ENCODE data around the gene FGA. TPM values are rescaled to one million over a fixed set of nuclear protein-coding genes. Genes with fewer than 3 reads are reported as not detected.
"Not testable (repeated sequence)": the region's sequence is repeated elsewhere in the genome, so short reads cannot be mapped to it uniquely, and the experiment has no call there.

Gene FGA
- total RNA-seq, 2 donors from 2014 or later = not detected

- H3K9me3 Mint-ChIP-seq = no peaks in the 10 kb centered on the region
- H3K36me3 Mint-ChIP-seq = peaks cover 0 to 6% of the 10 kb centered on the region in 2 donors
- ATAC-seq = no peak
- H3K27ac Mint-ChIP-seq = no peak within 1 kb of the TSS
- no peak for DNase-seq (ENCODE audit: low spot score in 2 of 2)
These were observed 22.2 kb upstream of the FGA start, which contains the start of gene FGG for GRCh38 chr4:154612472-154613414. Gene FGG (minus strand): TSS chr4:154612656. CDS start chr4:154612609, 47 bp downstream.

GRCh38 chr4:154611833-154612232 lies 21.3 kb upstream of the FGA start:
- no peak for DNase-seq (ENCODE audit: low spot score in 2 of 2)
- H3K9me3 Mint-ChIP-seq = no peaks in the 10 kb centered on the region
- peaks cover 0 to under 1% of the 10 kb centered on the region in 2 donors for H3K36me3 Mint-ChIP-seq
- ATAC-seq = no peak
- H3K27ac Mint-ChIP-seq = no peak overlapping the region

DNA sequence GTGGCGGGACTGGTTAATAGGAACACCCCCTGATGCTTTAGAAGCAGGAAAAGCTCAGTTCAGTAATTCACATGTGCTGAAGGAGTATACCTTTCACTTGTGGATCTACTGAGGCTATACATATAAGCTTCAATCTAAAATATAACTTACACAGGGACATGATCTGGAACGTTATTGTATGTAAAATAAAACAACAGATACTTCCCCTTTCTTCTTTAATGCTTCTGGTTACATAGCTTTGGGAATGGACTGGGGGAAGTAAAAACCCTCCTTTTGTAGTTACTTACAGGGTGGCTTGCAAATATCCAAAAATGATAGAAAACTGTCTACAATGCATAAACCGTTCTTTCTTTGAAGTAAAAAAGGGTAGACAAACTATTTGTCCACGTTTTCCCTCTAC lies 20.0 kb upstream of the FGA start:
- no peak overlapping the region for H3K27ac Mint-ChIP-seq
- H3K9me3 Mint-ChIP-seq = no peaks in the 10 kb centered on the region
- no peak for ATAC-seq
- no peaks in the 10 kb centered on the region for H3K36me3 Mint-ChIP-seq
- no peak for DNase-seq (ENCODE audit: low spot score in 2 of 2)

DNA sequence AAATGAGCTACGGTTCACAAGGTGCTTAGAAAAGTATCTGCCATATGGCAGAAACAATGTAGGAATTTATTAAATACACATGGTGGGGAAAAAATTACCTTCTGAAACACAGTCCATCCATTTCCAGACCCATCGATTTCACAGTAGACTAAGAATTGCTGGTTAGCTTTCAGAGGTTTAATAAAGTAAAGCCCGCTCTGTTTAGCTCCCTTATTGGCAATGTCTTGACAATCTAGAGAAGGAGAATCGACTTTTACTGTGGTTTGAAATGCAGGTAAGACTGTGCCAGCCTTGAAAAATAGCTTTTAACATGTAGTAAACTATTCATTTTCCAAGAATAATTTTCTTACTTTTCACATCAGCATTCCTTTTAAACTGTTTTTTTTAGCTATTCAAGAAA lies 19.0 kb upstream of the FGA start:
- H3K36me3 Mint-ChIP-seq = no peaks in the 10 kb centered on the region
- ATAC-seq (no peak), DNase-seq (ENCODE audit: low spot score in 2 of 2) (no peak)
- H3K27ac Mint-ChIP-seq = no peak overlapping the region
- H3K9me3 Mint-ChIP-seq = no peaks in the 10 kb centered on the region

DNA sequence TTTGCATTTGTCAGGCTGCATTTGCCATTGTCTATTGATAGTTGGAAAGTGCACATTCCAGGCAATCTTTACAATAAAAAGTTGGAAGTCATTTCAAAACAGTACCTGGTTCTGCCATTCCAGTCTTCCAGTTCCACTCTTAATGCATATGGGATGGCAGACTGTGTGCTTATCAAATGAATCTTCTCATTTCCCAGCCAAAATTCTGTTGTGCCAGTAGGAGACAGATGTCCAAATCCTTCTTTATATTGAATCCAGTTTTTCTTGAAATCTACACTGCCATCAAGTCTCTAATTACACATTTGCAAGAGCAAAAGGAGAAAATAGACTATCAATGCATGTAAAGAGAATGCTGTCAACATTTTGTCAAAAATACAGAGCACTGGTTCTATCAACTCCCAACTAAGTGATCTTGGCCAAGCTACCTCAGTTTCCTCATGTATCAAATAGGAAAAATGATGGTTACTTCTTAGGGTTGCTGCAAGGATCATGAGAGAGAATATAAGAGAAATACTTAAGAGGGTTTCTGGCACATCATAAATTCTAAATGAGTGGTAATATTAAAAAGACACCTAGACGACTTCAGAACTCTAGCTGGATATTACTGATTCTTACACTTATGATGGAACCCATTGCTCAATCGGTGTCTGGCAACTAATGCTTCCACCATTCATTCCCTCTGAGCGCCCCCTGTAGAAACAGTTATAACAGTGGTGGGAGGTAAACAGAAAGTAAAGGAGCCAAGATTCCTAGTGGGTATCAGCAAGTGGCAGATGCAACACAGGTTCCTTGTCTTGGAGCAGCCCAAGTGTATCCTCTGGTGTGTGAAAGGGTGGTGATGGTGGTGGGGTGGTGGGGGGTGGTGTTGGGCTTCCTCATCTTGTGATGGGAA lies 18.1 kb upstream of the FGA start:
- no peak for ATAC-seq
- no peak for DNase-seq (ENCODE audit: low spot score in 2 of 2)
- Mint-ChIP-seq H3K27ac (no peak overlapping the region), H3K36me3 (no peaks in the 10 kb centered on the region), H3K9me3 (no peaks in the 10 kb centered on the region)

DNA sequence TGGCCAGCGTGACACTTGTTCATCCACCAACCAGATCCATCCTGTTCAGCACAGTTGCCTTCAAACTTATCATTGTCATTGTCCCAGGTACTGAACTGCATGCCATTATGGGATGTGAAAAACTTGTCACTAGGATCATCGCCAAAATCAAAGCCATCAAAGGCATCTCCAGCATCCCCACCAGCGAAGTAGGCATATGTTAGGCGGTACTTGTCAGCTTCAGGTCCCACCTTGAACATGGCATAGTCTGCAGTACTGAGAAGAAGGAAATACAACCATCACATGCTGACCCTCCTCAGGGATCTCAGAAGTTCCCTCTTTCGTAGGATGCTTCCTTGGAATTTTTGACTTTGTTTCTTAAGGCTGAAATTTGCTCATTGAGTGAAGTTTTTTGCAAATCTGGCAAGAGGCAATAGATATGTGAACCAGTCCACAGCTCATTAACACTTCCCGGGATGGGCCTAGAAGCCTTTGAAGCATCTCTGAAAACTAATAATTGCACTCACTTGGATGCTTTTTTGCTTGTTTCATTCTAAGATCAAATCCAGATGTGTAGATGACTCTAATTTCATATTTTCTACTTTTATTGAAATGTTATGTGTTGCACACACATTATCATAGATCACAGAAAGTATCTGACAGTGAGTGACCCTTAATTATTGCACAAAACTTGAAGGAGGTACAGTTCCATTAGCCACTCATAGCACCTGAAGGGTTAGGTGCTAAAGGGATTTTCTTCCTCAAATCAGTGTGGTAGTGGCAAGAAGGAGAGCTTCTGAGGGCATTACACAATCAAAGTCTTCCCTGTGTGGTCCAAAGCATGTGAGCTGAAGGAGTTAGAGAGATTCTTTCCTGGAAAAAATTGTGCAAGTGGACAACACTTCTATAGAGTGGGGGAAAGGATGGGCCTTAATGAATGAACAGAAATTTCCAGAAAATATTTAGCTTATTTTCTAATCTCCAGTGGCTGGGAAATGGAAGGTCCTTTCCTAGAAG lies 16.5 kb upstream of the FGA start:
- Mint-ChIP-seq H3K9me3 (no peaks in the 10 kb centered on the region), H3K27ac (no peak overlapping the region), H3K36me3 (no peaks in the 10 kb centered on the region)
- ATAC-seq = no peak
- DNase-seq (ENCODE audit: low spot score in 2 of 2) = no peak

DNA sequence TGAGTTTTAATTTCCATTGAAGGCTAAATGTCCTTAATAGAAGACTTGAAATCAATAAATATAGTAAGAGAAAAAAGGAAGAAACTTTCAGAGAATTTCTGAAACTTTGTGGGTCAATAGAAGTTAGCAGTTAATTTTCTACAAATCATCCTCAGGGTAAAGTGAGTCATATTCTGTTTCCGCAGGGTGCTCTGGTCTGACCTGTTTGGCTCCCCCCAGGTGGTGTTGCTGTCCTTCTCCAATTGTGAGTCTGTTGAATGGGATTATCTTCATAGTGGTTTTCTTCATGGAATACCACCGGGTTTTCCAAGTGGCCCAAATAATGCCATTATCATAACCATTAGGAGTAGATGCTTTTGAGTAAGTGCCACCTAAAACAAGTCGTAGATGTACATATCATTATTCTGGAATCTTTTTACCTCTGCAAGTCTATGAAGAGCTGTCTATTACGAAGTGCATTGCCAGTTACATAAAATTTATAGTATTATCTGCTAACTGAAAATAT lies 14.2 kb upstream of the FGA start:
- no peak for ATAC-seq
- DNase-seq (ENCODE audit: low spot score in 2 of 2) = no peak
- H3K9me3 Mint-ChIP-seq = no peaks in the 10 kb centered on the region
- H3K36me3 Mint-ChIP-seq = no peaks in the 10 kb centered on the region
- no peak overlapping the region for H3K27ac Mint-ChIP-seq

DNA sequence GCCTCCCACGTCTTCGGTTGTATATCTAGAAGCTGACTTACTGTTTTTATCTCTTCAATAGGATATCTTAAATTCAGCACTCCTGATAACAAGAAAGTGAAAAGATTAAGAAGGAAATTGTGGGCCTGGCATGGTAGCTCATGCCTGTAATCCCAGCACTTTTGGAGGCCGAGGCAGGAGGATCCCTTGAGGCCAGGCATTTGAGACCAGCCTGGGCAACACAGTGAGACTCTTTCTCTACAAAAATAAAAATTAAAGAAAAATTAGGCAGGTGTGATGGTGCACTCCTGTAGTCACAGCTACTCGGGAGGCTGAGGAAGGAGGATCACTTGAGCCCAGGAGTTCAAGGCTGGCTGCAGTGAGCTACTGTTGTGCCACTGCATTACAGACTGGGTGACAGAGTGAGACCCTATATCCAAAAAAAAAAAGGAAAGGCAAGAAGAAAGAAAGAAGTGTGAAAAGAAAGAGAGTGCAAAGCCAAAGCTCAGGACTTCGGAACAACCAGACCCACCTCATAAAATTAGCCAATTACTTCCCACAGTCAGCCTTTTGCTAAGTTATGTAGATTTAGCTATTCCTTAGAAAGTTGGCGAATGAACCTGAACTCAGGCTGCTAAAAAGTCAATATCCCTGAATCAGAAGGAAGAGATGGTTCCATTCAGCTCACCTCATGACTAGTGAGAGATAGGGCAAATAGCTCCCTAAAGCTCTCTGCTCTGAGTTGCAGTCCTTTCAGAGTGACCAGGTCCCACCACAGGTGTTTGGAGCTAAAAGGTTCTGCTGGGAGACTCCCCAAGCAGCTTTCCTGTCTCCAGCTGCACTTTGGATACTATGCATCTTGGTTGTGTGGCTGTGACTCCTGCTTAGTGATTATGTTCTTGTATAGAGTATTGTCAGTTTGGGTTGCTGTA lies 12.7 kb upstream of the FGA start:
- H3K27ac Mint-ChIP-seq = no peak overlapping the region
- H3K36me3 Mint-ChIP-seq = no peaks in the 10 kb centered on the region
- DNase-seq (ENCODE audit: low spot score in 2 of 2) = no peak
- no peaks in the 10 kb centered on the region for H3K9me3 Mint-ChIP-seq
- ATAC-seq = no peak

DNA sequence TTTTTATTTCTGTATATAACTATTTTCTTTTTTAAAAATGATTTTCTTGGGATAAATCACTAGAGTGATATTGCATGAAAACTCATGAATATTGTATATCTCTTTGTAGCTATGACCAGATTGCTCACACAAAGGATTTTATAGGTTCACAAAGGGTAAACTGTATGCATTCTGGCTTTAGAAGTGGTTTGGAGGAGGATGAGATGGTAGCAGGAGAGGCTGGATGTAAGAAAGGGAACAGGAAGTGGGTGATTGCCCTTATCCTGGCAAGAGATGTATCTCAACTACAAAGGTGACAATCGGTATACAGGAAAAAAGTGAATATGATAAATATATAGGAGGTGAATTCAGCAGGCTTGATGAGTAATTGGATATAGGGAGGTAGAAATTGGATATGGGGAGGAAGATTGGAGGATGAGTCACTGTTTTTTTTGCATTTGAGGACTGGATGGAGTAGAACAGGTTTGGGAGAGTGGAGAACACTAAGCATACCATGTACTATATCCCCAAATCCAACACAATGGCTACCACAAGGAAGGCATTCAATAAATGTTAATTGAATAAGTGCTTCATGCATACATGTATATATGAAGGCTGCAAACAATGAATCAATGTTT lies 12.0 kb upstream of the FGA start:
- H3K9me3 Mint-ChIP-seq = no peaks in the 10 kb centered on the region
- peak overlapping the region in 1 of 2 donors; percentile 3 for H3K27ac Mint-ChIP-seq
- ATAC-seq = no peak
- no peak for DNase-seq (ENCODE audit: low spot score in 2 of 2)
- no peaks in the 10 kb centered on the region for H3K36me3 Mint-ChIP-seq

GRCh38 chr4:154597798-154598774 lies 7.5 kb upstream of the FGA start:
- no peaks in the 10 kb centered on the region for H3K36me3 Mint-ChIP-seq
- no peaks in the 10 kb centered on the region for H3K9me3 Mint-ChIP-seq
- ATAC-seq (no peak), DNase-seq (ENCODE audit: low spot score in 2 of 2) (no peak)
- no peak overlapping the region for H3K27ac Mint-ChIP-seq

- not testable (repeated sequence) for H3K36me3 Mint-ChIP-seq; H3K9me3 Mint-ChIP-seq; H3K27ac Mint-ChIP-seq; ATAC-seq; DNase-seq (ENCODE audit: low spot score in 2 of 2)
These were observed 6.7 kb upstream of the FGA start for GRCh38 chr4:154597281-154597680.

- no peak overlapping the region for H3K27ac Mint-ChIP-seq
- H3K36me3 Mint-ChIP-seq = no peaks in the 10 kb centered on the region
- no peak for ATAC-seq
- no peak for DNase-seq (ENCODE audit: low spot score in 2 of 2)
- no peaks in the 10 kb centered on the region for H3K9me3 Mint-ChIP-seq
These were observed 5.3 kb upstream of the FGA start for GRCh38 chr4:154595807-154596206.

DNA sequence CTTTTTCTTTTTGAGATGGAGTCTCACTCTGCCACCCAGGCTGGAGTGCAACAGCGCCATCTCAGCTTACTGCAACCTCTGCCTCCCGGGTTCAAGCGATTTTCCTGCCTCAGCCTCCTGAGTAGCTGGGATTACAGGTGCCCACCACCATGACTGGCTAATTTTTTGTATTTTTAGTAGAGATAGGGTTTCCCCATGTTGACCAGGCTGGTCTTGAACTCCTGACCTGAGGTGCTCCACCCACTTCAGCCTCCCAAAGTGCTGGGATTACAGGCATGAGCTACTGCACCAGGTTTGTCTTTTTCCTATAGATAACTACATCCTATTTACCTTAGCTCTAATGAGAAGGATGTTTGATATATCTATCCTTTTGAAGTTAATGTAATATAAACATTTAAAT lies 3.8 kb upstream of the FGA start:
- ATAC-seq; H3K9me3 Mint-ChIP-seq; H3K27ac Mint-ChIP-seq; DNase-seq (ENCODE audit: low spot score in 2 of 2); H3K36me3 Mint-ChIP-seq: not testable (repeated sequence)

DNA sequence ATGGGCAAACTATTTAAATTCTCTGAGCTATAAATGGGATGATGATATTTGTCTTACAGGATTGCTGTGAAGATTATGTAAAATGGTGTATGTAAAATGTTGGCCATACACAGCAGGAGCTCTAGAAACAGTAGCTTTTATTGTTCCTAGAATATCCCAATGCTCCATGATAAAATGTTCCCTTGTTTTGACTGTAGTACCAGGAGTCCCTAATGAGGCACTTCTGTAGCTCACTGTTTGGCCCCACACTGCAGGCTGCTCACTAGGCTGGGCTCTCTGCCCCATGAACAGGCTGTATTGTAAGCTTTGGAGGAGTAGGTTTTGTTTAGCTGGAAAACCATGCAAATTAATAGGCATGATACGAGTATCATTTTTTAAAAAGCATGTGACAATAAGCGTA lies 3.3 kb upstream of the FGA start:
- Mint-ChIP-seq H3K27ac (no peak overlapping the region), H3K36me3 (no peaks in the 10 kb centered on the region), H3K9me3 (no peaks in the 10 kb centered on the region)
- no peak for DNase-seq (ENCODE audit: low spot score in 2 of 2)
- ATAC-seq = no peak
